SKM-1 treated with dmso at 0.1 percent for 144 hours (cell line): ENCODE data around the gene PTPN21.
"Not testable (repeated sequence)": the region's sequence is repeated elsewhere in the genome, so short reads cannot be mapped to it uniquely, and the experiment has no call there.

Experiments
- DNase-seq: peaks from one replicate; lab custom pipeline; 2025; ENCODE audit not compliant: unreplicated experiment; lab: John Stamatoyannopoulos, UW

PTPN21 gene

DNA sequence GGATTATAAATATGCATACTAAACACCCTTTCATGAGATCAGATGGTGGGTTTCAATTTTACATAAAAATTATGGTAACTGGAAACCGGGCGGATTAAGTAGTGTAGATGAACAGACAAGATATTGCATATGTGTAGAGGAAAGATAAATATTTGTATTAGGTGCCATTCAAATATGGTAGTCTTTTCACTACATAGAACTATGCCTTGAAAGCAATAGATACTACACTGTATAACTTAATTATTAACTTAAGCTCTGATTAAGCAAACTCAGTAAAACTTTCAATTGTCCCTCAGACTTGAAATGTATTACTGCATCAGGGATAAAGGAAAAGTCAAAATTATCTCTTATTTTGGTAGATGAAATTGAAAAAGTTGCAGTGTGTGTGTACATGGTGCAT, 1.9 kb downstream of the PTPN21 start:
- DNase-seq: no peak

DNA sequence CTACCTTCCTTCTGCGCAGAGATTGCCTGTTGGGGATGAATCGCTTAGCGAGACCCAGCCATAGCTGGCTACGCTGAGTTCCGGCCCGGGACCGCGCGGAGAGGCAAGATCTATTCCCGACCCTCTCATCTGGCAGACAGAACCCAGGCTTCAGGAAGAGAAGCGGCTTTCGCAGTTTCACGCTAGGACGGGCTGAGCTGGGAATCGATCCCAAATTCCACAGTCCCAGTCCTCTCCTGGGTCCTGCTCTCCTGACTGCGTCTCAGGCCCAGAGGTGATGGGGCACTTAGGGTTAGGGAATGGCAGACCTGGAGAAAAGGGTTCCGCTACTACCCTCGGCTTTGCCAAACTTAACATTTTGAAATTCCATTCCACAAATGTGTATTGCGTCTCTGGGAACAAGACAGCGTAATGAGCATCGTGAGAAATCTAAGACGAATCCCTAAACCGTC, 2.8 kb downstream of the PTPN21 start:
- DNase-seq: no peak

DNA sequence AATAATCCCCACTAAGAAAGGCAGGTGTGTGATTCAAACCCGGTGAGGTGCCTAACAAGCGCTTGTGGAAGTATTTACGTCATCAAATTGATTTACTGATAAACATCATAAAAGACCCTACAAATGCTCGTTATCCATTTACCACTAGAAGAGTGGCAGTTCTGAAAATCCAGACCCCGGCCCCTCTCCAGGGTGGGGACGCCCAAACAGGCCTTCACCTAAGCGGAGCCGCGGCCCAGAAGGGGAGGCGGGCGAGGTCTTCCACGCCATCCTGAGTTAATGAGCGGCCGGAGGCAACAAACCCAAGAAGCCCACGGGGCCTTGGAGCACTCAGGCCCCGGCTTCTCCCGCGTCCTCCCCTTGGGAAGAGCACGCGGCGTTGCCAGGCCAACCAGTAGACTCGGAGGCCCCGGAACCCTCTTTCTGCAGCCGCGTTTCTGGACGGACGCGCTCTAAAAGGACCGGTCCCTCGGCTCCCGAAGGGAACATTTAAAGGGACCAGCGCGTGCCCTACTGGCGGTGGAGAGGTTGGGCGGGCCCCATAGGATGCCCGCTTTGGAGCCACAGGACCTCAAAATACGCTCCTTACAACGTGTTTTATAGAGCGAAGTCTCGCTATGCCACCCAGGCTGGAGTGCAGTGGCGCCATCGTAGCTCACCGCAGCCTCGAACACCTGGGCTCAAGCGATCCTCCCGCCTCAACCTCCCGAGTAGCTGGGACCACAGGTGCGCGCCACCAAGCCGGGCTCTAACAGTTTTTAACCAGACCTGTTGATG, 3.5 kb downstream of the PTPN21 start:
- DNase-seq: no peak

DNA sequence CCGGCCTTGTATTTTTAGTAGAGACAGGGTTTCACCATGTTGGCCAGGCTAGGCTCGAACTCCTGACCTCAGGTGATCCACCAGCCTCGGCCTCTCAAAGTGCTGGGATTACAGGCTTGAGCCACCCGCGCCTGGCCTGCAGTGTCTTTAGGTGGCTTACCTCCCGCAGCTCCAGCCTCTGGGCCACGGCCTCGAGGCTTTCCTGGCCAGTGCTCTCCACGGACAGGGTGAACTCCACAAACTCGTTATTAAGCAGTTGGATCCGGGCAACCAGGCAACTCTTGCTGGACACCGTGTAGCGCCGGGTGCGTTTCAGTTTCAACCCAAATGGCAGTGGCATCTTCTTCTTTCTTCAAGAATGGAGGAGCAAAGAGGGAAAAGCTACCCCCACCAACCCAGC, 4.7 kb downstream of the PTPN21 start:
- DNase-seq: no peak

DNA sequence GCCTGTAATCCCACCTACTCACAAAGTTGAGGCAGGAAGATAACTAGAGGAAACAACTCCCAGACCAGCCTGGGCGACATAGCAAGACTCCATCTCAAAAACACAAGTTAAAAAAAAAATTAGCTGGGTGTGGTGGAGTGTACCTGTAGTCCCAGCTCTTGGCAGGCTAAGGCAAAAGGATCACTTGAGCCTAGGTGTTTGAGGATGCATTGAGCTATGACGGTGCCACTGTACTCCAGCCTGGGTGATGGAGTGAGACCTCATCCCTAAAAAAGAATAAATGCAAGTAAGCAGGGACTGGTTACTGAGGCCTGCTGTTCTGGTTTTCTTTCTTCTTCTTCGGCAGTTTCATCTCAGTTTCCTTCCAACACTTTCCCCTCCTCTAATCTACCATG, 7.4 kb downstream of the PTPN21 start:
- DNase-seq: no peak

DNA sequence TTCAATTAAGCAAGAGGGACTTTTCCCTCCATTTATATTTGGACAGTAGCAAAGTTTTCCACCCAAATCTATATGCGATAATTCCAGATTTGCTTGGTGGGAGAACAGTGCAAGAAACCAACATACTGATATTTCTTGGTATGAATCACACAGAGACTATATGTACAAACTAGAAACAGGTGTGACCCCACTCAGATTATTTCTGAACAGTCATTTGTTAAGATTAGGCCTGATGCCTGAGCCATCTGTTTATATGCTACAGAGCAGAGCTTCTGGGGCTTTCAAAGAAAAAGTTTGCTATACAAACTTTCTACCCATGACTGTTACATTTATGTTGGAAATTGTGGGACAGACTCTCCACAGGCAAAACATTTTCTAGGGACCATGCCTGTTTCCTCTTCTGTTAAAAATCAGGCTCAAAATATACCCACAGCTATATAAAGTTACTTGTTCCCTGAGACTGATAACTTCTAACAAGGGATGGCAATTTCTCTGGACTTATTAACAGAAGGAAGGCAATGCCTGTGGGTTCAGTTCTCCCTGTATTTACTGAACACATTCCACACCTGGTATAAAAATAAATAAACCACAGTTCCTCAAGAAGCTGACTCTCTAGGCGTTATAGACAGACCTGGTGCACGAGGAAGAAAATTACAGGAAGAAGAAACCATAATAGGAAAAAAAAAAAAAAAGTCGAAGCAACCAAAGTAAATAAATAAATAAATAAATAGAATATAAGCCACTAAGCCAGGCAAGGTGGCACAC, 8.0 kb downstream of the PTPN21 start:
- no peak for DNase-seq

DNA sequence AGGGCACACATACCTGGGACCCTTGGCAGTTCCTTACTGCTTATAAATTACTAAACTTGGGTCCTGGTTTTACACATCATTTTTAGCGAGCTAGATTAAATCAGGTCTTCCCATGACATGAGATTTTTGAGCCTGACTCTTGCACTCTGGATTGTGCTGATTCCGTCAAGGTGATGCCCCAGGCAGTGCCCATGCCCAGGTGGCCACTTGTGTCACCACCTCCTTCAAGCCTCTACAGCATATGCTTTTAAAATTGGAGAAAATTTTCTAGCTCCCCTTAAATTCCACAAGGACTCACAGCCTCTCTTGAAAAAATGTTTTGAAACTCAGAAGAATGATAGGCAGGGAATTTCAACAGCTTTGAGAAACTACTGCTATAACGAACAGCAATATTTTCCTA, 9.6 kb downstream of the PTPN21 start:
- no peak for DNase-seq

DNA sequence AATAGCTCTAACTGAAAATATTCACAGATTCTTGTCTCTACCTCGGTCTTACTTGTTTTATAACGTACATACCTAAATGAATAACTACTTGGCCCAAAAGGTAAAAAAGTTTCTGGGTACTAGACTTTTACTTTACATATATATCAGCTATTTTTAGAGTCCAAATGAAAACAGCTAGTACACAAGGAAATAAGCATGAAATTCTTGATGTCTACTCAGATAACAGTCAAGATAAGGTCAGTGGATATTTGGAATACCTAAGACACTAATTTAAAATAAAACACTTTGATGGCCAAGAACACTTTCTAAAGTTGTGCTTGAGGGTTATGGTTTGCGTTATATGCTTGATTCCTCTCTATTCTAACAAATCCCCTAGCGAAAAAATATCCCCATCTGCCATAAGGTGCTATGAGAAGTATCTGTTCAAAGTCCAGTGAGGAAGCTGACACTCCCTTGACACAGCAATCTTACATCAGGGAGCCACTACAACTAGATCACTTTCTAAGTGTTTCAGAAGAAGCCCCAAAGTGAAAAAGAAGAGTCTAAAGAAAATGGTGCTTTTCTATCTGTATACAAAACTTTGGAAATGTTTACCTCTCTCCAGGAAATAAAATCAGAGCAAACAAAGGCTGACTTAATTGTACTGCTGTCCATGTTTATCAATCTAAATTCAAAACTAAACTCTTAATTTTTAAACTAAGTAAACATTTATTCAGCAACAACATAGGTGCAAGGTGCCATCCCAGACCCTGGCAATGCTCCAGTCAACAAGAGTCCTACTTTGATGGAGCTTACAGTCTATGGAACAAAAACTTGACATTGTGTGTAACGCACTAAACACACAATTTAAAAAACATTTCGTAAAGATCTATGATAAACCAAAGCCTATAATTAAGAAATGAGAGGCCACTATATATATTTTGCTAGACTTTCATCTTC, 11.7 kb downstream of the PTPN21 start:
- no peak for DNase-seq

DNA sequence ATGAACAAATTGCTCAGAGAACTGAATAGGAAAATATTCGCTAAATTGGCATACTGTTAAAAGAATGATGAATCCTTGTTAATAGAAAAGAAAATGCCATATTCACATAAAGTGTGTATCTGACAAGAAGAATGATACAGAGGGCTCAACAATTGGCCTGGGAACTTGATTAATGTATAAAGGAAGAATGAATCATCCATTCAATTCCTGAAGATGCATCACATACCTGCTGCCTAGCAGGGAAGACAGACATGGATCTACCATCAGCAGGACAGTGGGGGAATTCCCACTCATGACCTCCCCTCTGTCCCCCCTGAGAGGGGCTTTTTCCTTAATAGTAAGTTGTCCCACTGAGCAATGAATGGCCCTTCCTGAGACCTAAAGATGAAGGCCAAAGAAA, 13.5 kb downstream of the PTPN21 start:
- no peak for DNase-seq

DNA sequence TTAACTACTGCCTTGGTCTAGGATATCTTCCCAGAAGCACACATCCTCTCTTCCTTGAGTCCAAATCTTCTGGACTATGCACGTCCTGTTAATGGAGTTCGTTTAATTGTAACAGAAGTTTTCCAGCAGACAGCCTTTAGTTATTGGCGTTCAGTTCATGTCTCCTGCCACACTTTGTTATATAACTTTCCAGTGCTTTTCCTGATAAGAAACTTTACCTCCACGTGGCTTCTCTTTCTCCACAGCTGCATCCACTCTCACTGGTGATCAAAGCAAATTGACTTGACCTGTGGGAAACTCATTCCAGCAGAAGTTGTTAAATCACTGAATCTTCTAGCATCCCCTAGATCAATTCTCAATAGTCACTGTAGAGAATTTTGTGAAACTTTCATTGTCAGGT, 19.0 kb downstream of the PTPN21 start:
- no peak for DNase-seq

DNA sequence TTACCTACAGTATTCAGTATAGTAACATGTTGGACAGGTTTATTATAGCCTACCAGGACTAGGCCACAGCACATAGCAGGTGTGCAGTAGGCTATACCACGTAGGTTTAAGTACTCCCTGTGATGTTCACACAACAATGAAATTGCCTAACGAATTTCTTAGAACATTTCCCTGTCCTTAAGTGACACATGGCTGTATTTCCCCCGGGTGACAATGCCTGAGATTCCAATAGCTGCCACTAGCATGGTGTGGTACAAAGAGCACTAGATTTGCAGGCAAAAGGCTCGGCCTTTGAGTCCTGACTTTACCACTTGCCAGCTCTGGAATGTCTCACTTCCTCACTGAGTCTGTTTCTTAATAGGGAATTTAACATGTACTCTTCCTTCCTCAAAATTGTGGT, 19.7 kb downstream of the PTPN21 start:
- DNase-seq: peak; percentile 25

DNA sequence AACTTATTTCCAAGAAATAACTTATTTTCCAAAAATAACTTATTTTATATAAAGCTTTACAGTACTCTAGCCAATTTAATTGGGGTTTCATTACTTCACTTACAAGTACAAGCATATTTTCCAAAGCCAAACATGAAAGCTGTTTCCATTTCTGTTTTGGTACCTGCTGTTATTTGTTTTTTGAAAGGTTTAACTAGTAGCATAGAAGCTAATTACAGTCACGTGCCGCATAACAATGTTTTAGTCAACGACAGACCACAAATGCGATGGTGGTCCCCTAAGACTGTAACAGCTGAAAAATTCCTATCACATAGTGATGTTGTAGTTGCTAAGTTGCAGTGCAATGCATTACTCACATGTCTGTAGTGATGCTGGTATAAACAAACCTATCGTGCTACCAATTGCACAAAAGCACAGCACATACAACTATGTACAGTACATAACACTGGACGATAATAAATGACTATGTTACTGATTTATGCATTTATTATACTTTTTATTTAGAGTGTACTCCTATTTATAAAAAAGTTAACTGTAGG, 21.7 kb downstream of the PTPN21 start:
- DNase-seq: no peak

DNA sequence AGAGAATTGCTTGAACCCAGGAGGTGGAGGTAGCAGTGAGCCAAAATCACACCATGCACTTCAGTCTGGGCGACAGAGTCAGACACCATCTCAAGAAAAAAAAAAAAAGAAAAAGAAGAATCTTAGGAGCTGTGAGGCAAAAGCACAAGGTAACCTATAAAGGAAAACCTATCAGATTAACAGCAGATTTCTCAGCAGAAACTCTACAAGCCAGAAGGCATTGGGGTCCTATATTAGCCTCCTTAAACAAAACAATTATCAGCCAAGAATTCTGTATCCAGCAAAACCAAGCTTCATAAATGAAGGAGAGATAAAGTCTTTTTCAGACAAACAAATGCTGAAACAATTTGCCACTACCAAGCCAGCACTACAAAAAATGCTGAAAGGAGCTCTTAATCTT, 24.9 kb downstream of the PTPN21 start:
- DNase-seq: not testable (repeated sequence)

DNA sequence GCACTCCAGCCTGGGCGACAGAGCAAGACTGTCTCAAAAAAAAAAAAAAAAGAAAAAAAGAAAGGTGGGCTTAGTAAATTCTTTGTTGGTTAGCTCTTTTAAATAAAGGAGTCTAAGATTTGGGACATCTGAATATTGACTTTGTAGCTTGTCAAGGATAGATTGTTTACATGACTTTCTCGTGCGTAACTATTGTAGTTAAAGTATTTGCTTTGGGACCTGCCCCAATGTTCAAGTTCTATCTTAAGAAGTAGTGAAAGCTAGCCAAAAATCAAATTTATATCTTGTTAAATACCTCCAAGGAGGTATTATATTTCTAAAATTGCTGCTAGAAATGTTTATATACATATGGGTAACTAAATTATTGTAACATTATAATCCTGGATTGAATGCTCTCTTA, 32.4 kb downstream of the PTPN21 start:
- DNase-seq: no peak

DNA sequence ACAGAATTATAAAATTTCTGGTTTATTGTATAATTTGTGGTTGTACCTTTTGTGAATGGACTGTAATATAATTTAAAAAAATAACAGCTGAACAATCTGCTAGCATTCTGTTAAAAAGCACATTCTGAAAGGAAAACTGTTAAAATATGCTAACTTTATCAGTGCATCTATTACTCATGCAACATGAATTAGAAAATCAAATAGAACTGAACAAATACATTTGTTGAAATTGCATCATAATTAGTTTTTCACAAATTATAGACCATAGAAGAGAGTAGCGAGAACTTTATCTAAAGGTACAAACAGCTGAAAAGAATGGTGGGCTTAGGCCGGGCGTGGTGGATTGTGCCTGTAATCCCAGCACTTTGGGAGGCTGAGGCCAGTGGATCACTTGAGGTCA, 33.0 kb downstream of the PTPN21 start:
- no peak for DNase-seq

DNA sequence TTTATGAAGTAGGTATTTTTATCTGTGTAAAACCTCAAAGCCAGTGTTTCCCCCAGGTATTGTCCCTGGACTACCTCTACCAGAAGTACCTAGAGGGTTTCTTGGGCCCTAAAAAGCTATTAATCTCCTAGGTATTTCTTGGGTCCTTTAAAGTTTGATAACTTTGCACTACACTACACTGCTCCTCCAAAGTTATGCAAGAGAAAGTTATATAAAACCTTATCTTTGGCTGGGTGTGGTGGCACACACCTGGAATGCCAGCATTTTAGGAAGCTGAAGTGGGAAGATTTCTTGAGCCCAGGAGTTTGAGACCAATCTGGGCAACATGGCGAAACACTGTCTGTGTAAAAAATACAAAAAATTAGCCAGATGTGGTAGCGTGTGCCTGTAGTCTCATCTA, 34.9 kb downstream of the PTPN21 start:
- no peak for DNase-seq

DNA sequence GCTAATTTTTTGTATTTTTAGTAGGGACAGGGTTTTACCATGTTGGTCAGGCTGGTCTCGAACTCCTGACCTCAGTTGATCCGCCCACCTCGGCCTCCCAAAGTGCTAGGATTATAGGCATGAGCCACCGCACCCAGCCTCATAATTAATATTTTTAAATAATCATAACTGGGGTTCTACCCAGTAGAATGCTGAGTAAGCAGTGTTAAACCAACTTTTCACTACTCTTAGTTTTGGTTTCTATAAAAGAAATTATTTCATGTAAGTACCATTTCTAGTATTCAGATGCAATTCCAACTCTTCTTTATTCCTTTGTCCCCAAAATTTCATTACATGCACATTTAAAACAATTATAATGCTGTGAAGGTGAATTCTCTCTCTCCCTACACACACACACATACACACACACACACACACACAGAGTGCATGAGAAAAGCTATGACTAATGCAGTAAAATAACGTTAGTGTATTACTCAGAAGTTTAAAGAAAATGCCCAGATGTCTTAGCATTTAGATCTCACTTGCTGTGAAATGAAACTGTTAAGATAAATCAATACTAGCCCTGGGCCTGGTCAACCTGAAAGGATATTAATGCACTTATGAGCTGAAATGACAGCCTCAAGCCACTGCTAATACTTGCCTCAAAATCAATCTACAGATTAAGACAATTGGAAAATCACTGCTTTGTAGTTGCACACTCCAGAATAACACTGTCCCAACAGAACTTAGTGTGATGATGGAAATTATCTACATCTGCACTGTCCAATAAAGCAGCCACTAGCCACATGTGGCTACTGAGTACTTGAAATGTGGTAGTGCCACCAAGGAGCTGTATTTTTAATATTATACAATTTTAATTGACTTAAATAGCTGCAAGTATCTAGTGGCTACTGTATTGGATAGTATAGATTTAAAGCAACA, 36.0 kb downstream of the PTPN21 start:
- DNase-seq: no peak

DNA sequence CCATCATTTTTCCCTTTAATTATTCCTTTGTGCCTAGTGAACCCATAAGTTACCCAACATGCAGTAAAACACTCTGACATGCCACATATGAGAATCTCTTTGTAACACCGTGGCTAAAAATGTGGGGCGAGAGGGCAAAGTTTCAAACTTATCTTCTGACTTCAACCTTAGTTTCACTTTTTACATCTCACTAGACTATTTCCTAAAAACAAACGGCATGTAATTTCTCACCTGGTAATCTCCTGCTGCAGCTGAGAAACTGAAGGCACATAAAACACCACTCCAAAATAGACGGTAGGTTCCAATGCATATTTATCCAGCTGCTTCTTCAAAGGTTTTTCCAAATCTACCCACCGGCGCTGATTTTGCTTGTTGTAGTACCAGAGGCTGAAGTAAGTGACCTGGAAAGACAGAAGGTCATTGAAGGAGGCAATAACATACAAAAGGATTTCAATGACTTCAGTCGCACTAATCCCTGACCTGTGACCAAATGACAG, 37.9 kb downstream of the PTPN21 start:
- no peak for DNase-seq

DNA sequence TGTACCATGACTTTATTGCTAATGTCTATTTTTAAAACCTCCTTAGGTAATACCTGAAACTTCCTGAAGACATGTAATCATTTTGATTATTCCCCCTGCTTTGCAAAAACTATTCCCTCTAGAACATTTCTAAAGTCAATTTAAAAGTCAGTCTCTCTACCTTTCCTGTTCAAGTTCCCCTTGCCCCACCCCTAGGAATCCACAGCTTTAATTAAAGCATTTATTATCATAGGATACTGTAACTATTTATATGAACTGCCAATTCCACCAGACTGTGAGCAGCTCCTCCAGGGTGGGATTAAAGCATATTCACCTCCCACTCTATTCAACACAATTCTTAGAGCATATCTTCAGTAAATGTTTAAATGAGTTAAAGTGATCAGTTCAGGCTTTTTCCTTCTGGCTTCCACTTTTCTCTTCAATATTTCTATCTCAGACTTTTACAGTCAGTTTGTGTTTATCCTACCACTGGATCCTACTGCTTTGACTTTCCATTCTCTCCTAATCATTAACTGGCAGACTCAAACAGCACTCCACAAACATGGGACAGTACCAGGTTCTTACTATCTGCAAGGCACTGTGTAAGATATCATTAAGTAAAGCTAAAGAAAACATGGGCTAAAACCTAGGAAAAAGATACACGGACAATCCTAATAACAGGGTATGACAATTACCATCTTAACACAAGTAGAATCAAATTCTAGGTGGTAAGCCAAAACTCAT, 39.1 kb downstream of the PTPN21 start:
- no peak for DNase-seq
